ENCODE data around the gene SPI1.

Gene SPI1

DNA sequence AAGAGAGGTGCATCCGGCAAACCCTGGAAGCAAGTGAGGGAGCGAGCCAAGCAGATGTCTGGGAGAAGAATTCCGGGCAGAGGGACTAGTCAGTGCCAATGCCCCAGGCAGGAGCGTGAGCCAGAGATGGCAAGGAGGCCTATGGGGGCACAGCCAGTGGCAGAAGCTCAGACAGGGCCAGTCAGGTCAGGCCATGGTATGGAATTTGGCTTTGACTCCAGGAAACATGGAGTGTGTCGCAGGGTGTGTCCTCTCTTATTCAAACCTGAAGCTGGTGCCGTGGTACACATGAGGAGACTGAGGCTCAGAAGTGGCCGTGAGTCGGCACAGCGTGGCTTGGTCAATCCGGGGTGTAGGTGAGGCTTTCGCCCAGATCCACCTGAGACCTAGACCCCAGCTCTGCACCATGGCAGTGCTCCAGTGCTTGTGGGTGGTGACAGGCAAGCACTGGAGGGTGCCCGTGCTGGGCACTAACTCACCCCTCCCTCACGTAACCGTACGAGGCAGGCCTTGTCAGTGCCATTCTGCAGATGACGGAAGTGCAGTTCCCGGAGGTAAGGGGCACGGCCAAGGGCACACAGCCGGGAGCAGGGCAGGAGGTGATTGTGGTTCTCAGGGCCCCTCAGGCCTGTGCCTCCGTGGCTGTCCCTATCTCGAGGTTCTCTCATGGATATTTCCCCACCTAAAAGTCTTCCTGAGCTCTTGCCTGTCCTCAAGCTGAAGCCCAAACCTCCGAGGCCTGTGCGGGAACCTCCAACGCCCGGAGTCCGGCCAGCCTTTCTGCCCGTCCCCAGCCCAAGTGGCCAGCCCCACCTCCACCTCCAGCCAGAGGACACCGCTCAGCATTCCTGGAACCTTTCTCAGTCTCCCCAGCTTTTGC is 10.6 kb upstream of the SPI1 start:
- DNase-seq (ENCODE audit: low read depth in 2 of 2) = no peak

DNA sequence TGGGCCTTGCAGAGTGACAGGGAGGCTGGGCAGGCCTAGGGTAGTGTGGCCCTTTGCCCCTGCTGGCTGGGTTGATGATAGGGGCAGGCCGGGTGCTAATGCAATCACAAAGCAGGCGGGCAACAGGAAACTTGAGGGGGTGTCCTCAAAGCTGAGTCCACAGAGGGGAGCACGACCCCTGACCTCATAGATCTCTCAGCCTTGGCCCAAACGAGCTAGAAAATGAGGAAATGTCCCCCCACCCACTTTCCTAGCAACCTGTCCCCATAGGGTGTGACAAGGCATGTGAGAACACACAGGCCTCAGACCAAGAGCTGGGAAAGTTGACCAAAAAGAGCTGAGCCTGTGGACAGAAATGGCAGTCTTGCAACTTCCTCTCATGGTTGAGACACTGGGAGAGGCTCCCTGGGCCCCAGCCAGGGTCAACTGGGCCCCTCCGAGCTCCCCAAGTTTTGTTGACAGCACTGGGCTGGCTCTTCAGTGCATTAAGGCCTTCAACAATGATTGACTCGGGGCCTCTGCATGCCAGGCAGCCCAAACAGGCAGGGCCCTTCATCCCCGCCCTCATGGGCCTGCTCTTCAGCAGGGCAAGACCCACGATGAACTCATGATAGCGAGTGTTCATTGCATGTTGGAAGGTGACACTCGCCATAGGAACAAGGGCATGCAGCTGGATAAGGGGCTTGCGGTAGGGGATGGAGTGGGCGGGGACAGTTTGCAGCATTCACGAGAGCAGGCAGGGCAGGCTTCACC is 9.8 kb upstream of the SPI1 start:
- no peak for DNase-seq (ENCODE audit: low read depth in 2 of 2)

GRCh38 chr11:47384498-47384897 is 6.2 kb upstream of the SPI1 start:
- no peak for DNase-seq (ENCODE audit: low read depth in 2 of 2)

GRCh38 chr11:47383071-47383470 is 4.7 kb upstream of the SPI1 start:
- no peak for DNase-seq (ENCODE audit: low read depth in 2 of 2)

DNA sequence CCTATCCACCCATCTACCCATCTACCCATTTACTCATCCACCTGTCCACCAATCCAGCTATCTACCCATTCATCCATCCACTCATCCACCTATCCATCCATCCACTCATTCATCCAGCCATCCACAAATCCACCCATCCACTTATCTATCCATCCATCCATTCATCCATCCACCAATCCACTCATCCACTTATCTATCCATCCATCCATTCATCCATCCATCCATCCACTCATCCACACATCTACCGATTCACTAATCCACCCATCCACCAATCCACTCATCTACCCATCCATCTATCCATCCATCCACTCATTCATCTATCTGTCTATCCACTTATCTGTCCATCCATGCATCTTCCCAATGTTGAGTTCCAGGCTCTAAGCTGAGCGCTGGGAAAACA is 1.7 kb upstream of the SPI1 start:
- no peak for DNase-seq (ENCODE audit: low read depth in 2 of 2)

GRCh38 chr11:47379317-47379716 is 970 bp upstream of the SPI1 start:
- DNase-seq (ENCODE audit: low read depth in 2 of 2) = no peak

- DNase-seq (ENCODE audit: low read depth in 2 of 2) = no peak
These were observed 456 bp upstream of the SPI1 start for GRCh38 chr11:47378836-47379170.

- no peak for DNase-seq (ENCODE audit: low read depth in 2 of 2)
These were observed 757 bp downstream of the SPI1 start for GRCh38 chr11:47377571-47378009.

DNA sequence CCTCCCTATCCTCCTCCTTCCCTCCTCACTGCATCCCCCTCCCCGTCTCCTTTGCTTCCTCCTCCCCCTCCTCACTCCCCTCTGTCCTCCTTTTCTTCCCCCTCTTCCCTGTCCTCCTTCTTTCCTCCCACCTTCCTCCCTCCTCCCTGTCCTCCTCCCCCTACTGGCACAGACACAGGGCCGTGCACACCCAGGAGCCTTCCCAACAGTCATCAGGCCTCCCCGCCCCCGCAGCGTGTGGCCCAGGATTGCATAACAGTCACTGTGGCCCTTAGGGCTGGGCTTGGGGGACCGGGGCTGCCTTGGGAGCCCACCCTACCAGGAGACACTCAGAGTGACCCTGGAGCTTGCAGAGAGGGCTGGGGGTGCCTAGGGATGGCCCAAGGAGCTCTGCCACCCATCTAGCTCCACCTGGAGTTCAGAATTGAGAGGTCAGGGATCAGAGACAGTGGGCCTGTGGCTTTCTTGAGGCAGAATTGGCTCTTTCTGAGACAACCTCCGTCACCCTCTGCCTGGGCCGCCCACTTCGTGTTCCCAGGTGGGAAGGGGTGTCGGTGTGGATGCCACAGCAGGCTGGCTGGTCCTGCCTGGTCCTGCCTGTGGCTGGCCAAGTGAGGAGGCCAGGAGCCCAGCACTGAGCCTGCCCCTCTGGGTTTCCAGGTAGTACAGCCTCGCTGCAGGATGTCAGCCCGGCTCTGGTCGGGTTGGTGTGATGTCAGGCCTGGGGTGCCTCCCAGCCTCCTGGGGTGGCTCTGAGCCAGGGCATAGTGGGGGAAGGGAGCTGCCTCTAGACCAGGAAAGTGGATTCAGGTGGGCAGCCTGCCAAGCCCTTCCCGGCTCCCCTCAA is 1.6 kb downstream of the SPI1 start:
- no peak for DNase-seq (ENCODE audit: low read depth in 2 of 2)

DNA sequence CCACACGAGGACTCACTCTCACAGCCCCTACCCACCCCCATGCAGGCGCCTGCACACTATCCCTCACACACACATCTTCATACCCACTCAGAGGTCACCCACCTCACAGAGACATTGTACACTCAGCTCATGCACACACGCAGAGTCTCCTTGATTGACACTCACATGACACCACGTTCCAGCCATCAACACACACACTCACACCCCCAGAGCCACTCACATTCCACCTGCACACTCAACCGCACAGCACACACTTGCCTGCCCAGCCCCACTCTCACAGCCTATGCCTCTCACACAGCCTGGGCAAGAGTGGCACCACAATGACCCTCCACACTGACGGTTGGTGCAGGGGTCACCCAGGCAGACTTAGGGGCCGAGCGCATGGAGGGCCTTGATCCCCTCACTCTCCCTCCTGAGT is 2.2 kb downstream of the SPI1 start:
- no peak for DNase-seq (ENCODE audit: low read depth in 2 of 2)

GRCh38 chr11:47375546-47376085 is 2.7 kb downstream of the SPI1 start:
- DNase-seq (ENCODE audit: low read depth in 2 of 2) = no peak

- no peak for DNase-seq (ENCODE audit: low read depth in 2 of 2)
These were observed 3.3 kb downstream of the SPI1 start for GRCh38 chr11:47375020-47375419.

GRCh38 chr11:47374720-47375019 is 3.7 kb downstream of the SPI1 start:
- DNase-seq (ENCODE audit: low read depth in 2 of 2) = no peak

GRCh38 chr11:47373876-47374719 is 4.2 kb downstream of the SPI1 start:
- DNase-seq (ENCODE audit: low read depth in 2 of 2) = peak; percentile 65 to 72

- no peak for DNase-seq (ENCODE audit: low read depth in 2 of 2)
These were observed 5.9 kb downstream of the SPI1 start for GRCh38 chr11:47372422-47372821.

- no peak for DNase-seq (ENCODE audit: low read depth in 2 of 2)
These were observed 8.7 kb downstream of the SPI1 start for GRCh38 chr11:47369676-47370075.

DNA sequence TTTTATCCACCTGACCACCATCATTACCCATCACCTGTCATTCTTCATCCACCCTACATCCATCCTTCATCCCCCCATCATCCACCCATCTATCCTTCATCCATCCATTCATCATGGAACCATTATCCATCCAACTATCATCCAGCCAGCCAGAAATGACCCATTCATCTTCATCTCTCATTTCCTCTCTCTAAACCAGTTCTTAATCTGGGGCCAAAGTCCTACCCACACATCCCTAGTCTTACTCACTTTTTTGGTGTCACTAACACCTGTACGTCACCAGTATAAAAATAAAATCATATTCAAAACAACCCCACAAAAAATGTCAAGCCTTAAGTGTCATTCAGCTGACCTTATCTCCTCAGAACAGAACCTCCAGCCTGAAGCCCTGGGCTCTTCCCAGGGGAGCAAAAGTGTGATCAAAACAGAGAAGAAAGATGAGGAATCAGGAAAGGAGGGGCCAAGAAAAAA is 12.3 kb downstream of the SPI1 start:
- no peak for DNase-seq (ENCODE audit: low read depth in 2 of 2)

GRCh38 chr11:47361419-47361818 is 16.9 kb downstream of the SPI1 start:
- no peak for DNase-seq (ENCODE audit: low read depth in 2 of 2)

- DNase-seq (ENCODE audit: low read depth in 2 of 2) = no peak
These were observed 18.0 kb downstream of the SPI1 start for GRCh38 chr11:47360341-47360740.

- no peak for DNase-seq (ENCODE audit: low read depth in 2 of 2)
These were observed 18.8 kb downstream of the SPI1 start for GRCh38 chr11:47359586-47359985.

GRCh38 chr11:47359162-47359561 is 19.2 kb downstream of the SPI1 start:
- no peak for DNase-seq (ENCODE audit: low read depth in 2 of 2)

All from activated CD8-positive, alpha-beta memory T cell treated with anti-CD3 and anti-CD28 coated beads for 4 hours (primary cell).